T-helper 1 cell (primary cell): ENCODE data around the gene TRIM16.
A peak's percentile ranks its signal among the peaks of the same experiment; 100 is the strongest.
"Not testable (repeated sequence)": the region's sequence is repeated elsewhere in the genome, so short reads cannot be mapped to it uniquely, and the experiment has no call there.

Experiments used
- DNase-seq, 5 donors: peaks; one replicate each; pipeline ENCODE4 v3.0.0-alpha.2; 2012 to 2020

The TRIM16 gene

GRCh38 chr17:15658296-15658695, 25.8 kb downstream of the TRIM16 start:
- DNase-seq, result no peak

GRCh38 chr17:15657868-15658267, 26.2 kb downstream of the TRIM16 start:
- no peak for DNase-seq

- DNase-seq, result no peak
Observed at GRCh38 chr17:15654886-15655561, 29.1 kb downstream of the TRIM16 start.

GRCh38 chr17:15654401-15654800, 29.7 kb downstream of the TRIM16 start:
- not testable (repeated sequence) for DNase-seq

GRCh38 chr17:15652960-15653359, 31.2 kb downstream of the TRIM16 start:
- DNase-seq, result no peak

GRCh38 chr17:15651583-15652110, 32.5 kb downstream of the TRIM16 start:
- DNase-seq, result peak in 1 of 5 donors; percentile 81

GRCh38 chr17:15650741-15651582, 33.1 kb downstream of the TRIM16 start:
- no peak for DNase-seq

- no peak for DNase-seq
Observed at GRCh38 chr17:15649861-15650421, 34.2 kb downstream of the TRIM16 start.

- DNase-seq, result no peak
Observed at GRCh38 chr17:15648386-15648785, 35.7 kb downstream of the TRIM16 start.

GRCh38 chr17:15645942-15646312, 38.2 kb downstream of the TRIM16 start:
- not testable (repeated sequence) for DNase-seq

GRCh38 chr17:15645099-15645941, 38.8 kb downstream of the TRIM16 start:
- not testable (repeated sequence) for DNase-seq

- DNase-seq, result not testable (repeated sequence)
Observed at GRCh38 chr17:15642505-15643251, 41.4 kb downstream of the TRIM16 start.

- DNase-seq, result not testable (repeated sequence)
Observed at GRCh38 chr17:15642014-15642413, 42.1 kb downstream of the TRIM16 start.

GRCh38 chr17:15630930-15631453, 53.1 kb downstream of the TRIM16 start:
- not testable (repeated sequence) for DNase-seq

- DNase-seq, result not testable (repeated sequence)
Observed at GRCh38 chr17:15629991-15630390, 54.1 kb downstream of the TRIM16 start.

- DNase-seq, result not testable (repeated sequence)
Observed at GRCh38 chr17:15623661-15624209, 60.4 kb downstream of the TRIM16 start.

- DNase-seq, result not testable (repeated sequence)
Observed at GRCh38 chr17:15623255-15623654, 60.9 kb downstream of the TRIM16 start.

GRCh38 chr17:15622124-15622523, 62.0 kb downstream of the TRIM16 start:
- DNase-seq, result not testable (repeated sequence)

GRCh38 chr17:15619331-15620058, 64.6 kb downstream of the TRIM16 start, which contains the start of gene FBXW10B:
Gene FBXW10B (minus strand): TSS chr17:15619704. CDS start chr17:15619512, 192 bp downstream.
- DNase-seq, result not testable (repeated sequence)

GRCh38 chr17:15616828-15617227, 67.3 kb downstream of the TRIM16 start:
- not testable (repeated sequence) for DNase-seq
